Aorta (tissue), 5 donors: Measurements from ENCODE around the gene GALNT9. TPM values are rescaled to one million over a fixed set of nuclear protein-coding genes. Genes with fewer than 3 reads are reported as not detected.
A peak's percentile ranks its signal among the peaks of the same experiment; 100 is the strongest.

Experiments used
- ATAC-seq: fragments of 200-7000 bp; cut with Tn5 transposase; one replicate; pipeline ENCODE4 v1.9.1; 2022; ENCODE audit warnings: moderate library complexity; ENCODE audit not compliant: low FRiP score
- DNase-seq, 2 donors: peaks; one replicate each; pipeline ENCODE4 v3.0.0-alpha.2; 2020
- H3K27ac ChIP-seq, 2 donors: one replicate each; pipeline ENCODE4 v1.5.1; 2013; ENCODE audit warnings: low read length in 2 of 2, mild to moderate bottlenecking in 2 of 2, moderate library complexity in 2 of 2, control low read depth in 1 of 2, inconsistent platforms in 1 of 2, low read depth in 1 of 2
- H3K27me3 ChIP-seq, 2 donors: one replicate each; pipeline ENCODE4 v1.6.1; 2013; ENCODE audit warnings: control low read depth in 1 of 2, low read length in 1 of 2, mild to moderate bottlenecking in 1 of 2, moderate library complexity in 1 of 2; ENCODE audit not compliant: insufficient read depth in 2 of 2, control insufficient read depth in 1 of 2
- H3K36me3 ChIP-seq, 2 donors: one replicate each; pipeline ENCODE4 v1.6.1; 2013; ENCODE audit warnings: control low read depth in 1 of 2, low read length in 1 of 2, mild to moderate bottlenecking in 1 of 2; ENCODE audit not compliant: insufficient read depth in 2 of 2, control insufficient read depth in 1 of 2
- H3K4me1 ChIP-seq, 2 donors: one replicate each; pipeline ENCODE4 v1.6.1; 2013; ENCODE audit warnings: low read length in 2 of 2, control low read depth in 1 of 2, mild to moderate bottlenecking in 1 of 2, moderate library complexity in 1 of 2; ENCODE audit not compliant: insufficient read depth in 2 of 2, control insufficient read depth in 1 of 2
- H3K4me3 ChIP-seq, 2 donors: one replicate each; pipeline ENCODE4 v1.5.1; 2013; ENCODE audit warnings: low read length in 2 of 2, control low read depth in 1 of 2, mild to moderate bottlenecking in 1 of 2
- H3K9me3 ChIP-seq: one replicate; pipeline ENCODE4 v1.6.1; 2013; ENCODE audit warnings: mild to moderate bottlenecking, low read length; ENCODE audit not compliant: control insufficient read depth
- WGBS, 2 donors: extraction: QIAGEN DNeasy Blood & Tissue Kit; methylation state at CpG; one replicate each; pipeline ENCODE4 v1.1.7; 2013; 5-methylcytosine and 5-hydroxymethylcytosine counted together
- intact Hi-C, 2 donors: fragments of 100-400 bp; cut with DNase I; formaldehyde crosslinking; loops; one replicate each; pipeline versions ENCODE4 v1.14.2 to v1.15.0; 2022
- polyA plus RNA-seq, 2 donors: library from polyadenylated mRNA; stranded (reverse); fragments of 200-250 nt; gene quantifications; one replicate each; pipeline ENCODE4 v1.2.3, GENCODE V29; 2013
- total RNA-seq, 2 donors: library from RNA; stranded (reverse); fragmentation: NEBNext Ultra II Directional; extraction: Animal tissue kit (Norgen Biotek cat#: 25700); gene quantifications; one replicate each; pipeline ENCODE4 v1.2.1, GENCODE V29; 2021
- donor health status: healthy with polysubstance abuse.
- donor health status: Bipolar disorder and iron deficiency.
- donor health status: DM: no; HTN: no; CAD: no.
- donor health status: DM: no; HTN: no; CAD: no.
- donor health status: DM: yes; HTN: yes; CAD: no.

The GALNT9 gene
- total and polyA plus RNA-seq, 4 donors, result 0.62 to 0.84 TPM; not detected in 2

- WGBS, 2 donors, result 91 to 92% methylated on average over 33 of the region's 33 CpGs
- ATAC-seq, result no peak
- intact Hi-C loops, result no loop called here
- Histone ChIP-seq H3K27ac (no peak overlapping the region), H3K27me3 (no peaks in the 10 kb centered on the region), H3K36me3 (no peaks in the 10 kb centered on the region), H3K4me1 (no peaks in the 10 kb centered on the region), H3K9me3 (no peaks in the 10 kb centered on the region), H3K4me3 (no peak overlapping the region)
- DNase-seq, result peak in 1 of 2 donors; percentile 62
Measured at GRCh38 chr12:132250707-132251106, 78.7 kb downstream of the GALNT9 start.

- WGBS, 2 donors, result 86 to 87% methylated on average over 39 of the region's 39 CpGs
- Histone ChIP-seq H3K27ac (no peak overlapping the region), H3K4me1 (no peaks in the 10 kb centered on the region), H3K36me3 (no peaks in the 10 kb centered on the region), H3K27me3 (no peaks in the 10 kb centered on the region), H3K4me3 (no peak overlapping the region), H3K9me3 (no peaks in the 10 kb centered on the region)
- DNase-seq (peak in 1 of 2 donors; percentile 72), ATAC-seq (no peak)
- intact Hi-C loops, result no loop called here
Measured at GRCh38 chr12:132249689-132250478, 79.5 kb downstream of the GALNT9 start.

- Histone ChIP-seq H3K9me3 (no peaks in the 10 kb centered on the region), H3K27ac (no peak overlapping the region), H3K36me3 (no peaks in the 10 kb centered on the region), H3K27me3 (no peaks in the 10 kb centered on the region), H3K4me3 (no peak overlapping the region), H3K4me1 (no peaks in the 10 kb centered on the region)
- intact Hi-C loops, result no loop called here
- DNase-seq (peak in 1 of 2 donors; percentile 41), ATAC-seq (no peak)
- 30 to 43% methylated on average over 16 of the region's 16 CpGs for WGBS, 2 donors
Measured at GRCh38 chr12:132248453-132249167, 80.8 kb downstream of the GALNT9 start.

- H3K27ac ChIP-seq, result no peak overlapping the region
- WGBS, 2 donors, result 88 to 90% methylated on average over 35 of the region's 35 CpGs
- no peaks in the 10 kb centered on the region for H3K36me3 ChIP-seq
- intact Hi-C loops, result no loop called here
- no peaks in the 10 kb centered on the region for H3K4me1 ChIP-seq
- H3K4me3 ChIP-seq, result no peak overlapping the region
- H3K9me3 ChIP-seq, result no peaks in the 10 kb centered on the region
- peak; percentile 27 for ATAC-seq
- no peaks in the 10 kb centered on the region for H3K27me3 ChIP-seq
- DNase-seq, result peak; percentile 44 to 59
Measured at GRCh38 chr12:132247718-132248452, 81.5 kb downstream of the GALNT9 start.

GRCh38 chr12:132246997-132247717 is 82.2 kb downstream of the GALNT9 start:
- DNase-seq (peak; percentile 6 to 55), ATAC-seq (peak; percentile 24)
- Histone ChIP-seq H3K27me3 (no peaks in the 10 kb centered on the region), H3K9me3 (no peaks in the 10 kb centered on the region), H3K4me1 (no peaks in the 10 kb centered on the region), H3K4me3 (no peak overlapping the region), H3K36me3 (no peaks in the 10 kb centered on the region), H3K27ac (no peak overlapping the region)
- intact Hi-C loops, result no loop called here
- WGBS, 2 donors, result 84 to 86% methylated on average over 27 of the region's 27 CpGs

- no peaks in the 10 kb centered on the region for H3K9me3 ChIP-seq
- no peak for ATAC-seq
- no peaks in the 10 kb centered on the region for H3K4me1 ChIP-seq
- intact Hi-C loops, result no loop called here
- H3K36me3 ChIP-seq, result no peaks in the 10 kb centered on the region
- no peak overlapping the region for H3K27ac ChIP-seq
- WGBS, 2 donors, result 79 to 84% methylated on average over 28 of the region's 28 CpGs
- no peaks in the 10 kb centered on the region for H3K27me3 ChIP-seq
- no peak overlapping the region for H3K4me3 ChIP-seq
- DNase-seq, result peak; percentile 28 to 72
Measured at GRCh38 chr12:132245521-132246101, 83.8 kb downstream of the GALNT9 start.

- H3K27ac ChIP-seq, result no peak overlapping the region
- intact Hi-C loops, result no loop called here
- no peaks in the 10 kb centered on the region for H3K4me1 ChIP-seq
- 75 to 78% methylated on average over 19 to 22 of the region's 22 CpGs for WGBS, 2 donors
- no peak overlapping the region for H3K4me3 ChIP-seq
- no peaks in the 10 kb centered on the region for H3K27me3 ChIP-seq
- ATAC-seq (no peak), DNase-seq (peak; percentile 28 to 71)
- H3K9me3 ChIP-seq, result no peaks in the 10 kb centered on the region
- no peaks in the 10 kb centered on the region for H3K36me3 ChIP-seq
Measured at GRCh38 chr12:132244724-132245295, 84.6 kb downstream of the GALNT9 start.
